GM23248 (cell line): ENCODE results near the gene COL23A1.

Experiments
- EZH2 ChIP-seq: fragments of 200-600 bp; sonication (generic); IDR thresholded peaks from 2 replicates; pipeline ENCODE4 v1.6.1; 2018; ENCODE audit warnings: antibody characterized with exemption, mild to moderate bottlenecking; ENCODE audit not compliant: insufficient read depth, poor library complexity, severe bottlenecking
- EZH2phosphoT487 ChIP-seq: fragments of 200-600 bp; sonication (generic); IDR thresholded peaks from 2 replicates; pipeline ENCODE4 v1.6.1; 2018; ENCODE audit warnings: antibody characterized with exemption, moderate library complexity, mild to moderate bottlenecking, low read depth; ENCODE audit not compliant: insufficient read depth

- TF ChIP-seq EZH2phosphoT487 (no peak), EZH2 (no peak)
Observed at GRCh38 chr5:178418471-178419010, 171.7 kb downstream of the COL23A1 start.
